Activated CD4-positive, alpha-beta T cell treated with anti-CD3 and anti-CD28 coated beads for 36 hours (primary cell): ENCODE data around the gene RAB26. TPM values are rescaled to one million over a fixed set of nuclear protein-coding genes. Genes with fewer than 3 reads are reported as not detected.
"Not testable (repeated sequence)": the region's sequence is repeated elsewhere in the genome, so short reads cannot be mapped to it uniquely, and the experiment has no call there.

Experiments used
- ATAC-seq: fragments of 200-7000 bp; cut with Tn5 transposase; one replicate; pipeline ENCODE4 v1.10.0; 2021; ENCODE audit warnings: mild to moderate bottlenecking, moderate library complexity
- CTCF ChIA-PET: fragments of 350-600 bp; sonication (Branson Sonifier 250); formaldehyde crosslinking; loops from one replicate; lab custom pipeline; 2021; ENCODE audit warnings: antibody characterized with exemption; lab: Charles Lee
- POLR2A ChIA-PET: fragments of 350-600 bp; sonication (Branson Sonifier 250); formaldehyde crosslinking; loops from one replicate; lab custom pipeline; 2021; ENCODE audit warnings: antibody characterized with exemption, inconsistent platforms; lab: Charles Lee
- DNase-seq: peaks from one replicate; pipeline ENCODE4 v3.0.0-alpha.2; 2020
- H3K27ac Mint-ChIP-seq: one replicate; pipeline ENCODE4 v1.8.0; 2021; ENCODE audit warnings: mixed read lengths
- H3K27me3 Mint-ChIP-seq: one replicate; pipeline ENCODE4 v1.8.0; 2021; ENCODE audit warnings: mixed read lengths
- H3K36me3 Mint-ChIP-seq: one replicate; pipeline ENCODE4 v1.8.0; 2021; ENCODE audit warnings: low read depth, mixed read lengths
- H3K4me1 Mint-ChIP-seq: one replicate; pipeline ENCODE4 v1.8.0; 2021; ENCODE audit warnings: mixed read lengths
- H3K4me3 Mint-ChIP-seq: one replicate; pipeline ENCODE4 v1.8.0; 2021; ENCODE audit warnings: mild to moderate bottlenecking, moderate library complexity, mixed read lengths
- H3K9me3 Mint-ChIP-seq: one replicate; pipeline ENCODE4 v1.8.0; 2021; ENCODE audit warnings: low read depth, mixed read lengths
- intact Hi-C, 2 experiments: fragments of 100-400 bp; cut with DNase I in 1 of 2; cut with micrococcal nuclease in 1 of 2; formaldehyde crosslinking; loops; one replicate each; pipeline versions ENCODE4 v1.14.2 to v1.15.1; 2022 to 2024; cut with DNase I, micrococcal nuclease
- total RNA-seq, 2 experiments: library from RNA; stranded (reverse); gene quantifications; one replicate each; pipeline ENCODE4 v1.2.3, GENCODE V29; 2021

The RAB26 gene
- total RNA-seq, 2 experiments from 2014 or later = 0.21 TPM; not detected in 1

GRCh38 chr16:2109872-2110271 lies 38.6 kb upstream of the RAB26 start:
- H3K4me1 Mint-ChIP-seq, H3K27ac Mint-ChIP-seq, H3K4me3 Mint-ChIP-seq, CTCF ChIA-PET, POLR2A ChIA-PET, H3K27me3 Mint-ChIP-seq, ATAC-seq, H3K9me3 Mint-ChIP-seq, H3K36me3 Mint-ChIP-seq, intact Hi-C loops, DNase-seq: not testable (repeated sequence)

- intact Hi-C loops, H3K4me3 Mint-ChIP-seq, DNase-seq, CTCF ChIA-PET, H3K4me1 Mint-ChIP-seq, H3K36me3 Mint-ChIP-seq, H3K9me3 Mint-ChIP-seq, H3K27ac Mint-ChIP-seq, POLR2A ChIA-PET, ATAC-seq, H3K27me3 Mint-ChIP-seq: not testable (repeated sequence)
These were observed 38.0 kb upstream of the RAB26 start for GRCh38 chr16:2110332-2111008.

- DNase-seq, H3K4me1 Mint-ChIP-seq, CTCF ChIA-PET, intact Hi-C loops, POLR2A ChIA-PET, H3K27me3 Mint-ChIP-seq, H3K27ac Mint-ChIP-seq, H3K36me3 Mint-ChIP-seq, H3K9me3 Mint-ChIP-seq, H3K4me3 Mint-ChIP-seq, ATAC-seq: not testable (repeated sequence)
These were observed 37.4 kb upstream of the RAB26 start for GRCh38 chr16:2111009-2111353.

- H3K4me1 Mint-ChIP-seq, H3K27me3 Mint-ChIP-seq, H3K36me3 Mint-ChIP-seq, POLR2A ChIA-PET, intact Hi-C loops, H3K9me3 Mint-ChIP-seq, H3K27ac Mint-ChIP-seq, DNase-seq, CTCF ChIA-PET, H3K4me3 Mint-ChIP-seq, ATAC-seq: not testable (repeated sequence)
These were observed 36.8 kb upstream of the RAB26 start for GRCh38 chr16:2111412-2112335.

GRCh38 chr16:2112539-2113106 lies 35.8 kb upstream of the RAB26 start:
- ATAC-seq, DNase-seq, H3K36me3 Mint-ChIP-seq, H3K27ac Mint-ChIP-seq, H3K4me3 Mint-ChIP-seq, CTCF ChIA-PET, H3K27me3 Mint-ChIP-seq, H3K4me1 Mint-ChIP-seq, POLR2A ChIA-PET, intact Hi-C loops, H3K9me3 Mint-ChIP-seq: not testable (repeated sequence)

- ATAC-seq, DNase-seq, CTCF ChIA-PET, POLR2A ChIA-PET, intact Hi-C loops, H3K4me3 Mint-ChIP-seq, H3K27me3 Mint-ChIP-seq, H3K27ac Mint-ChIP-seq, H3K36me3 Mint-ChIP-seq, H3K9me3 Mint-ChIP-seq, H3K4me1 Mint-ChIP-seq: not testable (repeated sequence)
These were observed 34.2 kb upstream of the RAB26 start for GRCh38 chr16:2114225-2114624.

- intact Hi-C loops, H3K9me3 Mint-ChIP-seq, H3K36me3 Mint-ChIP-seq, H3K27ac Mint-ChIP-seq, H3K27me3 Mint-ChIP-seq, CTCF ChIA-PET, H3K4me1 Mint-ChIP-seq, DNase-seq, ATAC-seq, H3K4me3 Mint-ChIP-seq, POLR2A ChIA-PET: not testable (repeated sequence)
These were observed 33.4 kb upstream of the RAB26 start for GRCh38 chr16:2114885-2115590.

- POLR2A ChIA-PET = no interaction called here
- ATAC-seq = no peak
- no peak for DNase-seq
- Mint-ChIP-seq H3K36me3 (peaks cover 1% of the 10 kb centered on the region), H3K27me3 (no peaks in the 10 kb centered on the region), H3K4me3 (no peak overlapping the region), H3K27ac (no peak overlapping the region), H3K4me1 (no peaks in the 10 kb centered on the region), H3K9me3 (no peaks in the 10 kb centered on the region)
- intact Hi-C loops = no loop called here
- CTCF ChIA-PET = no interaction called here
These were observed 32.8 kb upstream of the RAB26 start for GRCh38 chr16:2115591-2115973.

GRCh38 chr16:2116428-2116827 lies 32.0 kb upstream of the RAB26 start:
- H3K9me3 Mint-ChIP-seq, H3K36me3 Mint-ChIP-seq, H3K27ac Mint-ChIP-seq, H3K4me1 Mint-ChIP-seq, ATAC-seq, intact Hi-C loops, H3K27me3 Mint-ChIP-seq, H3K4me3 Mint-ChIP-seq, CTCF ChIA-PET, DNase-seq, POLR2A ChIA-PET: not testable (repeated sequence)

GRCh38 chr16:2117341-2117740 lies 31.1 kb upstream of the RAB26 start:
- DNase-seq, ATAC-seq, H3K9me3 Mint-ChIP-seq, H3K4me3 Mint-ChIP-seq, H3K4me1 Mint-ChIP-seq, CTCF ChIA-PET, intact Hi-C loops, POLR2A ChIA-PET, H3K36me3 Mint-ChIP-seq, H3K27me3 Mint-ChIP-seq, H3K27ac Mint-ChIP-seq: not testable (repeated sequence)

- H3K27ac Mint-ChIP-seq, CTCF ChIA-PET, H3K4me3 Mint-ChIP-seq, H3K4me1 Mint-ChIP-seq, H3K36me3 Mint-ChIP-seq, intact Hi-C loops, DNase-seq, ATAC-seq, POLR2A ChIA-PET, H3K9me3 Mint-ChIP-seq, H3K27me3 Mint-ChIP-seq: not testable (repeated sequence)
These were observed 30.3 kb upstream of the RAB26 start for GRCh38 chr16:2117960-2118722.
